Measurements from ENCODE around the gene MAFG.

DNA sequence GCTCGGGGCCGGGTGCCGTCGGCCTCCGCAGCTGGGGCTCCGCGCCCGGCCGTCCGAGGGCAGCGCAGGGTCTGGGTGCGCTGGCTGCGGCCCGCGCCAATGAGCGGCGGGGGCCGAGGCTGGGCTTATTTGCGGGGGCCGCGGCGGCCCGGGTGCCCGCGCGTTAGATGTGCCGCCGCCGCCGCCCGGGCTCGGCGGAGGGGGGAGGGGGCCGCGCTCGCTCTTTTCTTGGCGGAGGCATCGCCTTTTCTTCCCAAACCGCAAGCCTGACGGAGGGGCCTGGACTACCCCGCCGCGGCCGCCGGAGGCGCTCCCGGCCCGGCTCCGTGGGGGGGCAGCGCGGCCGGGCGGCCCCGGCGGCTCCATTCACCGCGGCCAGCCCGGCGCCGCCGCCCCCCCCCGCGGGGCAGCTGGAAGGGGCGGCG, 33.6 kb upstream of the MAFG start, which contains the start of gene NOTUM:
- TF ChIP-seq CTCF (IDR thresholded peaks at IDR 0.05) = no peak
- TF ChIP-seq POLR2A (IDR thresholded peaks at IDR 0.05) = no peak
